HG02852 (cell line): ENCODE results near the gene PAQR7.
A peak's percentile ranks its signal among the peaks of the same experiment; 100 is the strongest.

Experiments
- ATAC-seq: cut with Tn5 transposase; IDR thresholded peaks from one replicate; pipeline ENCODE4 v1.9.1; 2021; ENCODE audit warnings: mild to moderate bottlenecking, moderate library complexity; ENCODE audit not compliant: unreplicated experiment

The PAQR7 gene

DNA sequence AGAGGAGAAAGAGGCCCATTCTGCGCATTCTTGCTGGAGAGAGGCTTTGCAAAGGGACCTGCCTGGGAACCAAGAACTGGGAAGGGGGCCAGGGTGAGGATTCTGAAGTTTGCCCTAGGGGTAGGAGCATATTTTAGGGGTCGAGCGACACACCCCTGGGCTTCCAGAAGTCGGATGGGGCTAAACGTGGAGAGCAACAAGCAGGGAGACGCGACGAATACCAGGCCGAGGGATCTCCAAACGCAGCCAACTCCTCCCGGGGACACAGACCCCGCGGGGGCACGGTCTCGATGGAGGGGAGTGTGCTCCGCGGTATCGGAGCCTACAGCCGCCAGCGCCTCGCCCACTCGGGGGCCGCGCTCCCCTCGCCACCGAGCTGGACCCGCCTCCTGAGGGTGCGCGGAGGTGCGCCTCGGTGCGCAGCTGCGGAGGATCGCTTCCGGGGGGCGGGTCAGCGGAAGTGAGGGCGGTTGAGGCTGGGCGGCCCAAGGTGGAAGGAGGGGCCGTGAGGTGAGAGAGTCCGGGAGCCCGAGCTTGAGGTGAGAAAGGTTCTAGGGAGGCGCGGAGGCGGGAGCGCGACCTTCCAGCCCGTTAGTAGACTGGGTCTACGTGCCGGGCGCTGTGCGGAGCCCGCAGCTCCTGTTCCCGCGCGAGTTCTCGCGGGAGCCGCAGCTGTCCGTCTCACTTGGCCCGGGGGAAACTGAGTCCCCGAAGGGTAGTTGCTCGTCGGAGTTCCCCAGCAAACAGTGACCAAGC lies 55.8 kb downstream of the PAQR7 start, which contains the start of gene MTFR1L:
Gene MTFR1L, plus strand, starts transcription at position 464 of the 756 bp plus-strand sequence. CDS start 3,151 bp downstream, outside the sequence.
- peak; percentile 87 for ATAC-seq

DNA sequence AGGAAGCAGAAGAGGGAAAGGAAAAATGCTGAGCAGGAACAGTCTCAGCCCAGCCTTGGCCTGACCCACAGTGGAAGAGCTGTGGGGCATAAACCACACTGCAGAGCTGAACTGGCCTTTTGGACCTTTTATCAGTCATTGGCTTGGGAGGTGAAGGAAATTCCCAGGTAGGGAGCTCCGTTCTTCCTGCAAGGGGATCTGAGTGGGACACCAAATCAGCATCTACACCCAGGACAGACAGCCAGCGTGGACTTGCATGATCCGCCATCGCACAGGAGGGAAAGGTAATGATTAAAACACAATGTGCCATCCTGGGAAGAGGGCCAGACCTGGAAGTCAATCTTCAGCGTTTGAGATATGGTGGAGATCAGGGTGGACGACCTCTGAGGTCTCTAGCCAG lies 56.9 kb downstream of the PAQR7 start:
- ATAC-seq = no peak

DNA sequence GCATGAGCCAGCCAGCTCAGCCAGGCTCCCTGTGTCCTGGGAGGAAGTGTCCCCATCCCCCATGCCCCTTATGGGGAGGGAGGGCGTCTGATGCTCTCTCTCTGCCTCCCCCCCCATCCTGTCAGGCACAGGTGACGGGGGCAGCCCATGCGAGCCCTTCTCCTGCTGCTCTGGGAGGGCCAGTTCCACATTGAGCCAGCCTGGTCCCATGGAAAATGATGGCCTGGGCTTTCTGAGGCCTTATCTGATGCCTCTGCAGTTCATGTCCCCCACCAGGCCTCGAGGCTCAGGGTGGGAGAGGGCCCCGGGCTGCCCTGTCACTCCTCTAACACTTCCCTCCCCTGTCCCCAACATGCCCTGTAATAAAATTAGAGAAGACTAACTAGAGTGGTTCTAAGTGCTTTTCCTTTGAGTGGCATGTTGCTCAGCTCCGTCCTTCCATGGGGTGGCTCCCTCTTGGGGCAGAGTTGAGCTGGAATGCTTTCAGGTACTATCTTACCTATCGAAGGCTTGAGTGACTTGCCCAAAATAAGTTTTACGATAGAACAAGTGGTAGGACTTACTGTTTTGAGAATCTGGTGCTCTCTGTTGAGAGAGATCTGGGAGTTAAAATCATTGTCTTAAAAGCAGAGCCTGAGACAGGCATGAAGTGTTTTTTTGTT lies 57.5 kb downstream of the PAQR7 start:
- no peak for ATAC-seq

DNA sequence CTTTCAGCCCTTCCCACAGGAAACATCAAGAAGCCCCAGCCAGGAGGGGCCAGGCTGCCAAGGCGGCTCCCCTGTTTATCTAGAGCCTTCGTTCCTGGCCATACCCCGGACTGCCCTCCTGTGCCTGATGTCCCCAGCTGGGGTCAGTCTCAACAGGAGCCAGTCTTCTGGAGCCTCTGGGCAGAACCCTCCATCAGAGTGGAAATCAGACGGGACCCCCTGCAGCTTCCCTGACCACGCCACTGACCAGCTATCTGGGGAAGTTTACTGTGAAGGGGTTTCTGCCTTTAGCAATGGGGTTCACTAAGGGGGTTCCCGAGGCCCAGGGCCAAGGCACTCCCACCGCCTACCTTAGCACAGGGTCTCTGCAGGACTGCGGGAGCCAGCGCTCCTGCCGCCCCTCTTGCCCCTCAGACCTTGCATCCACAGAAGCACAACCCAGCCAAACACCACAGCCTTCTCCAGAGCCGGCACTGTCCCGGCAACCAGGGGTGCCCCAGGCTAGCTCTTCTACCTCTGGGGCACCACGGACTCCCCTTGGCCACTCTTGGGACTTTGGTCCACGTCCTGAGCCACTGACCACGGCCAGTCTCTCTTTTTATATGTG lies 59.3 kb downstream of the PAQR7 start:
- ATAC-seq = no peak

DNA sequence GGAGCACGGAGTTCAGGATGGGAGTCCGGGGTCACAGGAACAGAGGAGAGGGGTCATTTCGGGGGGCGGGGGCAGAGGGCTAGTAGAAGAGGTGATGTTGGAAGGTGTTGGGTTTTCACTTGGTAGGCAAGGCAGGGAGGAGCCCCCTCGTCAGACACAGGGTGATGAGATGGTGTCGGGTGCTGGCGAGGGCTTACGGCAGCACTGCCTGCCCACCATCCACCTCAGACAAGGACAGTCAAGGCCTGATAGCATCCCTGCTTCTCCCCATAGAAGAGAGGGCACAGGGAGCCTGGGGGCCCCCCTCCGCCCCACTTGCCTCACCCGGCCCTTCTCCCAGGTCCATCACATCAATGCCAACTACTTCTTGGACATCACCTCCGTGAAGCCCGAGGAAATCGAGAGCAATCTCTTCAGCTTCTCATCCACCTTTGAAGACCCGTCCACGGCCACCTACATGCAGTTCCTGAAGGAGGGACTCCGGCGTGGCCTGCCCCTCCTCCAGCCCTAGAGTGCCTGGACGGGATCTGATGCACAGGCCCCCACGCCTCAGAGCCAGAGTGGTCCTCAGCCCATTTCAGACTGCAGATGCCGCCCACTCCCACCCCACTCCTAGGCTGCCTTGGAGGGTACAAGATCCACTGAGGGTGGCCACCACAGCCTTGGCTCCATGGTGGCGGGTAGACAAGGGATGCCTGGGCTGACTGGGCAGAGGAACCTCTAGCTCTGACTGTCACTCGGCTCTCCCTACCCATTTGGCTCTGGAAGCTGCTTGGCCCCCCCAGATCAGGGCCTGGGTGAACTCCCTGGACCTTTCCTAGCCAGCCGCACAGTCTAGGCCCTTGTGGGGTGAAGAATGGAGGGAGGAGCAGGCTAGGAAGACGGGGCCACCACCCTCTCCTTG lies 60.0 kb downstream of the PAQR7 start:
- no peak for ATAC-seq

DNA sequence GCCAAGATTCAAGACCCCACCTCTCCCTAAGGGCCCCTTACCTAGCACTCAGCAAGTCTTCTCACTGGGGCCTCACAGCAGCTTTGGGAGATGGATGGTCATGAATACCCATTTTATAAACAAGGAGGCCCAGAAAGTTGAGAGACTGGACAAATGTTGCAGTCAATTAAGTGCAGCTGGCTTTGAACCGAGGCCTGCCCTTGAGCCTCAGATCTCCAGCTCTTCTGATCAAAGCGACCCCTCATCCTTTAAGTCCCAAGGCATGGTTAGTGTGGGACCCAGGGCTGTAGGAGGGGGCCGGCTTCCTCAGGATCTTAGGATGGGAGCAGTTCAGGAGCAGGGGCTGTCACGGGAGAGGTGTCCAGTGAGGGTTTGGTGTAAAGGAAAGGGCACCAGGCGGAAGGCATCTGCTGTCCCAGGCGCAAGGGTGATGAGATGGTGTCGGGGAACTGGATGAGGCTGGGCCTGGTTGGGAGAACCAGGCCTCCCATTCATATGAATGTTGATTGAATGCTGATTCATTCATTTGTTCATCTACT lies 60.9 kb downstream of the PAQR7 start:
- no peak for ATAC-seq

DNA sequence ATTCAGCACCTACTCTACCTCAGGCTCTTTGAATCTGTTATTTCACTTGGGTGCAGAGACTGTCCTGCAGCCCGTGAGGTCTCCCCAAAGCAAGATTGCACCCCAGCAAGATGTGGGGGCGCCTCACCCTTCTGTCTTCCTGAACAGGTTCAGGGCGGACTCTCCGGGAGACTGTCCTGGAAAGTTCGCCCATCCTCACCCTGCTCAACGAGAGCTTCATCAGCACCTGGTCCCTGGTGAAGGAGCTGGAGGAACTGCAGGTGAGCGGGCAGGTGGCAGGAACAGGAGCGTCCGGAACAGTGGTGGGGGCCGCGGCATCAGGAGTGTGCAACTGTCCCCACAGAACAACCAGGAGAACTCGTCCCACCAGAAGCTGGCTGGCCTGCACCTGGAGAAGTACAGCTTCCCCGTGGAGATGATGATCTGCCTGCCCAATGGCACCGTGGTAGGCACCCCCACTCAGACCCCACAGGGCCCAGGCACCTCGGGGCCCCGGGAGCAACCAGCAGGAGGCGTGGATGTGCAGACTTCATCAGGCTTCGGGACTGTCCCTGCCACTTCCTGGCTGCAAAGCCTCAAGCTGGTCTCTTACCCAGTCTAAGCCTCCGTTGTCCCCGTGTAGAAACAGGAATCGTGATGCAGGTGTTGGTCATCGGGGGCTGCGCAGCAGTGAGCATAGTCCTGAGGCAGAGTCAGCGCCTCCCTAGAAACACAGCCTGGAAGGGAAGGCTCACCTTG lies 61.6 kb downstream of the PAQR7 start:
- ATAC-seq = no peak

DNA sequence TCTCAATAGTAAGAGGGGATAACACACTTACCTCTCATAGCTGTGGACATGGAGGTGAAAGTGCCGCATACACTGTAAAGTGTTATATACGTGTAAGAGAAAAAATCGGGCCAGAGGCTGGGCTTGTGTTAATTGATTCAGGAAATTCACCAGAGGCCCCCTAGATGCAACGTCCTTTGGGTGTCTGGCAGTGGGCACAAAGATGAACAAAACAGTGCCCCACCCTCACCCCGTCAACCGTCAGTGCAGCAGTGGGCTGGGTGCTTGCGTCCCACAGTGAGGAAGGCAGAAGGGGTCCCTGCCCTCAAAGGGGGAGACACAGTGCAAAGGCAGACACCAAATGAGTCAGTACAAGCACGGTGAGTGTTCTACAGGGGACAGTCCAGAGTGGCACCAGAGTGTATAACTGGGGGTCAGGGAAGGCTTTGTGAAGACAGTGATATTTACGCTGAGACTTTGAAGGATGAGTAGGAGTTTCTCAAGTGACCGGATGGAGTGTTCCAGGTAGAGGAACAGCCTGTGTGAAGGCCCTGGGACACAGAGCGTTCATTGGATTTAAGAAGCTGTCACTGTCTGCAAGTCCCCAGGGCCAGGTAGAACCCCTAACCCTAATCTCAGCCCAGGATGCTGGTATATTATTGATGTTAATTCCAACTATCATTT lies 62.3 kb downstream of the PAQR7 start:
- ATAC-seq = no peak
